Heart left ventricle (tissue), 16 donors: ENCODE measurements around the gene TOR3A. TPM values are rescaled to one million over a fixed set of nuclear protein-coding genes. Genes with fewer than 3 reads are reported as not detected.
"Not testable (repeated sequence)": the region's sequence is repeated elsewhere in the genome, so short reads cannot be mapped to it uniquely, and the experiment has no call there.

Source experiments
- ATAC-seq, 4 donors: fragments of 200-7000 bp; cut with Tn5 transposase; one replicate each; pipeline ENCODE4 v1.9.1; 2020 to 2022; ENCODE audit warnings: moderate library complexity in 4 of 4, mild to moderate bottlenecking in 3 of 4, moderate number of reproducible peaks in 1 of 4
- DNase-seq, 5 donors: peaks; one replicate each; pipeline ENCODE4 v3.0.0-alpha.2; 2020
- H3K27ac ChIP-seq, 12 donors: fragments of 200-600 bp; sonication (generic) in 4 of 12; one replicate each; pipeline versions ENCODE4 v1.5.0 to v1.8.0; 2016 to 2022; ENCODE audit warnings: mild to moderate bottlenecking in 2 of 12
- H3K27me3 ChIP-seq, 9 donors: fragments of 200-600 bp; sonication (generic) in 2 of 9; one replicate each; pipeline versions ENCODE4 v1.5.1 to v1.8.0; 2016 to 2022; ENCODE audit warnings: mild to moderate bottlenecking in 3 of 9
- H3K36me3 ChIP-seq, 9 donors: fragments of 200-600 bp; sonication (generic) in 2 of 9; one replicate each; pipeline versions ENCODE4 v1.5.0 to v1.8.0; 2018 to 2022; ENCODE audit warnings: mild to moderate bottlenecking in 2 of 9
- H3K4me1 ChIP-seq, 12 donors: fragments of 200-600 bp; sonication (generic) in 4 of 12; one replicate each; pipeline versions ENCODE4 v1.5.0 to v1.8.0; 2016 to 2022; ENCODE audit warnings: mild to moderate bottlenecking in 3 of 12
- H3K4me3 ChIP-seq, 12 donors: fragments of 200-600 bp; sonication (generic) in 4 of 12; one replicate each; pipeline versions ENCODE4 v1.5.0 to v1.8.0; 2017 to 2022; ENCODE audit warnings: mild to moderate bottlenecking in 9 of 12, moderate library complexity in 4 of 12
- H3K9me3 ChIP-seq, 12 donors: fragments of 200-600 bp; sonication (generic) in 4 of 12; one replicate each; pipeline versions ENCODE4 v1.5.0 to v1.8.0; 2016 to 2022; ENCODE audit warnings: mild to moderate bottlenecking in 1 of 12
- POLR2A ChIP-seq, 2 donors: fragments of 450-650 bp; IDR thresholded peaks; one replicate each; pipeline ENCODE4 v1.6.1; 2017; ENCODE audit warnings: antibody characterized with exemption in 2 of 2, mild to moderate bottlenecking in 2 of 2, moderate library complexity in 2 of 2
- WGBS, 4 donors: extraction: QIAGEN DNeasy Blood & Tissue Kit in 2 of 4; methylation state at CpG; one replicate each; pipeline versions ENCODE4 v1.1.5 to v1.1.7; 2013 to 2018; 5-methylcytosine and 5-hydroxymethylcytosine counted together
- intact Hi-C, 10 donors: fragments of 100-400 bp; cut with DNase I; formaldehyde crosslinking; loops; one replicate each; pipeline versions ENCODE4 v1.11.1 to v1.14.2; 2022
- polyA plus RNA-seq, 2 donors: library from polyadenylated mRNA; stranded (reverse); fragments of 200-250 nt; gene quantifications; one replicate each; pipeline ENCODE4 v1.2.3, GENCODE V29; 2013
- total RNA-seq, 9 donors: library from RNA; depleted of rRNA in 2 of 9; stranded (reverse); fragments of >200 nt in 2 of 9; fragmentation: NEBNext Ultra II Directional in 3 of 9; extraction: Animal tissue kit (Norgen Biotek cat#: 25700) in 3 of 9; gene quantifications; one replicate each; pipeline versions ENCODE4 v1.1.0 to v1.2.4, GENCODE V29; 2016 to 2023
- TF ChIP-seq, protein P1 (sequence below), 12 donors: fragments of 200-600 bp; sonication (generic) in 4 of 12; IDR thresholded peaks; one replicate each; pipeline versions ENCODE4 v1.5.0 to v1.8.0; 2018 to 2022; ENCODE audit warnings: antibody characterized with exemption in 12 of 12, mild to moderate bottlenecking in 5 of 12
- donor health status: ischemic (EF 13 %, LVEDD 7.1; RV severe dilation, severe dysfunction).
- donor health status: healthy with polysubstance abuse.
- donor health status: DM: no; HTN: yes; CAD: no.
- donor health status: DM: no; HTN: no; CAD: no.
- donor health status: ischemic (EF 25% LVEDD 6.9; RV normal size, moderate dysfunction).
- donor health status: ischemic (EF 25% LVEDD 5.7; RV mildly dilated, moderate dysfunction).
- donor health status: healthy.
- donor health status: DM: yes; HTN: yes; CAD: no.
- donor health status: ischemic (EF 35%, LVEDD 5.7; RV mildly dilated, moderate dysfunction).
- donor health status: nonischemic (EF 11% LVEDD 7.7; RV severe dilation, severe dysfunction).
- donor health status: DM: yes; HTN: yes; CAD: no.
- donor health status: PGD.
- donor health status: ischemic (EF 29% LVEDD 5.4; RV normal size, mild dysfunction).
- donor health status: nonischemic (EF 23%, LVEDD 6.1; RV moderate dilation, normal function).

The TOR3A gene
- total and polyA plus RNA-seq, 11 donors = 3.8 to 22.4 (median 9.9) TPM

DNA sequence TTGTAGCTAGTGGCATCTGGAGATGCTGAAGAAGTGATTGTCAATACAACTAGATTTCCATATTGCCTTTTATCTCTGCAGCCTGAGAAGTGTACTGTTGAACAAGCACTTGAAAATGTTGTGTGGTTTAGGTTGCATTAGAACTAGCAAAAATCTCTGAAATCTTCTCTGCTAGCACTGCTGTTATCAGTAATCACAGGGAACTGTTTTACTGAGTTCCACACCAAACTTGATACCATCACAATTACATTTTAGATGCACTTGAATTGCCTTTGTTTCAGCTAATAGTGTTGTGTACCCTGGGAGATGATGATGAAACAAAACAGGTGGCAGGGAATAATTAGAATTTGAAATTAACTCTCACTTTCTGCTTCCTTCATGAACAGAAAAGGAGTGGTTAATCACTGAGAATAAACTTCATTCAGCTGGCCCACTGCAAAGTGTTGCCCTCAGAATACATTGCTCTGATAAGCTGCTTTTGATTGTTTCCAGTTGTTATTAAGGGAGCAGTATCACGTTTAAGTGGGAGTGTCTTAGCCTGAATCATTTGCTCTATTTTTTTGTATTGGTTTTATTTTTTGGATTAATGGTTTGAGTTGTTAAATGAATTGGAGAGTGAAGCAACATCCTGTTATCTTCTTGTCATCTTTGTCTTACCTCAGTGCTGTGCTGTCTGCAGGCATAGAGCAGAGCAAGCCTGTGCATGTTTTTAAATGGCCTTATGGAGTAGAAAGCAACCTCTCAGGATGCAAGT, 43.2 kb upstream of the TOR3A start:
- Histone ChIP-seq H3K36me3 (peaks cover 0 to 2% (median 0%) of the 10 kb centered on the region in 9 donors), H3K9me3 (no peaks in the 10 kb centered on the region), H3K4me3 (no peak overlapping the region), H3K27me3 (no peaks in the 10 kb centered on the region), H3K4me1 (peaks cover 0 to 44% (median 23%) of the 10 kb centered on the region in 12 donors), H3K27ac (no peak overlapping the region)
- DNase-seq (no peak), ATAC-seq (no peak)
- TF ChIP-seq, protein P1, sequence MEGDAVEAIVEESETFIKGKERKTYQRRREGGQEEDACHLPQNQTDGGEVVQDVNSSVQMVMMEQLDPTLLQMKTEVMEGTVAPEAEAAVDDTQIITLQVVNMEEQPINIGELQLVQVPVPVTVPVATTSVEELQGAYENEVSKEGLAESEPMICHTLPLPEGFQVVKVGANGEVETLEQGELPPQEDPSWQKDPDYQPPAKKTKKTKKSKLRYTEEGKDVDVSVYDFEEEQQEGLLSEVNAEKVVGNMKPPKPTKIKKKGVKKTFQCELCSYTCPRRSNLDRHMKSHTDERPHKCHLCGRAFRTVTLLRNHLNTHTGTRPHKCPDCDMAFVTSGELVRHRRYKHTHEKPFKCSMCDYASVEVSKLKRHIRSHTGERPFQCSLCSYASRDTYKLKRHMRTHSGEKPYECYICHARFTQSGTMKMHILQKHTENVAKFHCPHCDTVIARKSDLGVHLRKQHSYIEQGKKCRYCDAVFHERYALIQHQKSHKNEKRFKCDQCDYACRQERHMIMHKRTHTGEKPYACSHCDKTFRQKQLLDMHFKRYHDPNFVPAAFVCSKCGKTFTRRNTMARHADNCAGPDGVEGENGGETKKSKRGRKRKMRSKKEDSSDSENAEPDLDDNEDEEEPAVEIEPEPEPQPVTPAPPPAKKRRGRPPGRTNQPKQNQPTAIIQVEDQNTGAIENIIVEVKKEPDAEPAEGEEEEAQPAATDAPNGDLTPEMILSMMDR (IDR thresholded peaks at IDR 0.05) = no peak
- TF ChIP-seq POLR2A (IDR thresholded peaks at IDR 0.05) = no peak
- intact Hi-C loops = no loop called here
- WGBS, 4 donors = 11 to 29% (median 22%) methylated on average over 1 of the region's 1 CpG

DNA sequence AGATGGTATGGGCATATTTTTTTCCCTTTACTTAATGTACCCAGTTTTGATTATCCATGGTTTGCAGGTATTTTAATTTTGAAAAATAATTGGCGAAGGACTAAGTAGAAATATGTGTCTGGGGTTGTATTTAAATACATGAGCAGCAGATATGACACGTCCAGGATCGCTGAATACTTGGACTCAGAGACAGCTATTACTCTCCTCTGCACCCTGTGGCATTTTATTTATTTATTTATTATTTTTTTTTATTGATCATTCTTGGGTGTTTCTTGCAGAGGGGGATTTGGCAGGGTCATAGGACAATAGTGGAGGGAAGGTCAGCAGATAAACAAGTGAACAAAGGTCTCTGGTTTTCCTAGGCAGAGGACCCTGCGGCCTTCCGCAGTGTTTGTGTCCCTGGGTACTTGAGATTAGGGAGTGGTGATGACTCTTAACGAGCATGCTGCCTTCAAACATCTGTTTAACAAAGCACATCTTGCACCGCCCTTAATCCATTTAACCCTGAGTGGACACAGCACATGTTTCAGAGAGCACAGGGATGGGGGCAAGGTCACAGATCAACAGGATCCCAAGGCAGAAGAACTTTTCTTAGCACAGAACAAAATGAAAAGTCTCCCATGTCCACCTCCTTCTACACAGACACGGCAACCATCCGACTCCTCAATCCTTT, 42.2 kb upstream of the TOR3A start:
- ATAC-seq, H3K27me3 ChIP-seq, DNase-seq, H3K4me3 ChIP-seq, H3K9me3 ChIP-seq, H3K36me3 ChIP-seq, H3K27ac ChIP-seq, intact Hi-C loops: not testable (repeated sequence)
- peaks cover 0 to 35% (median 14%) of the 10 kb centered on the region in 12 donors for H3K4me1 ChIP-seq
- 64 to 79% (median 75%) methylated on average over 6 to 8 of the region's 9 CpGs for WGBS, 4 donors

DNA sequence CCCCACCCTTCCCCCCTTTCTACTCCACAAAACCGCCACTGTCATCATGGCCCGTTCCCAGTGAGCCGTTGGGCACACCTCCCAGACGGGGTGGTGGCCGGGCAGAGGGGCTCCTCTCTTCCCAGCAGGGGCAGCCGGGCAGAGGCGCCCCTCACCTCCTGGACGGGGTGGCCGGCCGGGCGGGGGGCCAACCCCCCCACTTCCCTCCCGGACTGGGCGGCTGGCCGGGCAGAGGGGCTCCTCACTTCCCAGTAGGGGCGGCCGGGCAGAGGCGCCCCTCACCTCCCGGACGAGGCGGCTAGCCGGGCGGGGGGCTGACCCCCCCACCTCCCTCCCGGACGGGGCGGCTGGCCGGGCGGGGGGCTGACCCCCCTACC, 41.7 kb upstream of the TOR3A start:
- H3K9me3 ChIP-seq, H3K27ac ChIP-seq, H3K4me3 ChIP-seq, ATAC-seq, H3K36me3 ChIP-seq, intact Hi-C loops, H3K27me3 ChIP-seq: not testable (repeated sequence)
- peak in 1 of 5 donors; percentile 48 for DNase-seq
- peaks cover 0 to 30% (median 13%) of the 10 kb centered on the region in 12 donors for H3K4me1 ChIP-seq
- 89 to 94% (median 91%) methylated on average over 13 to 25 of the region's 27 CpGs for WGBS, 4 donors

DNA sequence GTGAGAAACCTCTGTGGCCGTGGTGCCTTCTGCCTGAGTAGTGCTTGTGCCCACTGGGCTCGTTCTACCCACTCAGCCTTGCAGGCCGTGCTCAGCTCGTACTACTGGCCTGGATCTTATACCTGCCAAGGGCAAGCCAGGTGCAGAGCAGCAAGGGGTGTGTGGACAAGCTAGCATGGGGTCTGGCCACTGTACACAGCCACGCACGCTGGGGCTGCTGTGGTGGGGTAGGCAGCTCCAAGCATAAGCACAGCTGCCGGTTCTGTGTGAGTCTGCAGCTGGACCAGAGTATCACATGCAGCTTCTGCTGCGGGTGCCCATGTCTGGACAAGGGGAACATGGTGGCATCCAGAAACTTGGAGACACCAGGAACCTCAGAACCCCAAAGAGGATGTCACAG, 39.8 kb upstream of the TOR3A start:
- no peaks in the 10 kb centered on the region for H3K9me3 ChIP-seq
- no peak for DNase-seq
- ATAC-seq = peak in 1 of 4 donors; percentile 24
- intact Hi-C loops = no loop called here
- H3K4me3 ChIP-seq = no peak overlapping the region
- no peak for TF ChIP-seq POLR2A (IDR thresholded peaks at IDR 0.05)
- TF ChIP-seq, protein P1 (IDR thresholded peaks at IDR 0.05) = no peak
- H3K4me1 ChIP-seq = peaks cover 0 to 24% (median 12%) of the 10 kb centered on the region in 12 donors
- H3K36me3 ChIP-seq = peaks cover 0 to 7% (median 0%) of the 10 kb centered on the region in 9 donors
- no peaks in the 10 kb centered on the region for H3K27me3 ChIP-seq
- H3K27ac ChIP-seq = no peak overlapping the region
- WGBS, 4 donors = 96 to 98% (median 98%) methylated on average over 7 to 8 of the region's 8 CpGs

DNA sequence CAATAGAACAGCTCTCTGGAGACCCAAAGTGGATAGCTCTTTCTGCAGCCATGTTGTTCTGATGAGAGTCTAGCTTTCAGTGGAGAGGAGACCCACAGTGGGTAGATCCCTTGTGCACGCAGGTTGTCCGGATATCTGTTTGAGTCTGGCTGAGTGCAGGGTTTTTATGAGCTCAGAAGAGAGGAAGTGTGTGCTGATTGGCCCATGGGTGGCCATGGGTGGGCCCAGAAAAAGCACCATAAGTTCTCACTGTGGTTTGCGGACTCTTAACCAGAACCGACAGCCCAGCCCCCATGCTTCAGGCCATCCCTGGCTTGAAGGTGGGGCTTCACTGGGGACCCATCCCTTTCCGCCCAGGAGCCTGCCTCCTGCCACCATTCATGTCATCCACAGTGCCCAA, 39.2 kb upstream of the TOR3A start:
- Histone ChIP-seq H3K4me1 (peaks cover 0 to 21% (median 14%) of the 10 kb centered on the region in 12 donors), H3K4me3 (no peak overlapping the region), H3K27ac (no peak overlapping the region), H3K9me3 (no peaks in the 10 kb centered on the region), H3K27me3 (no peaks in the 10 kb centered on the region), H3K36me3 (peaks cover 0 to 7% (median 0%) of the 10 kb centered on the region in 9 donors)
- no peak for DNase-seq
- intact Hi-C loops = no loop called here
- TF ChIP-seq POLR2A (IDR thresholded peaks at IDR 0.05) = no peak
- TF ChIP-seq, protein P1 (IDR thresholded peaks at IDR 0.05) = no peak
- ATAC-seq = no peak
- WGBS, 4 donors = 97 to 100% (median 99%) methylated on average over 5 of the region's 5 CpGs
